ENCODE results near the gene FBXL19. TPM values are rescaled to one million over a fixed set of nuclear protein-coding genes. Genes with fewer than 3 reads are reported as not detected.
A peak's percentile ranks its signal among the peaks of the same experiment; 100 is the strongest.

FBXL19 gene
- total and polyA plus RNA-seq, 9 of the 15 experiments (the other 6 are each of a cell fraction or from before 2014, with no cell fraction given), result 0.13 to 48.0 (median 13.5) TPM; not detected in 1

GRCh38 chr16:30921459-30921747 is 2.0 kb upstream of the FBXL19 start (continued):
- TF ChIP-seq TSHZ1 (CRISPR knock-in tag; IDR thresholded peaks at IDR 0.05), result no peak

GRCh38 chr16:30921748-30922419 is 1.5 kb upstream of the FBXL19 start:
- Histone ChIP-seq H3K9me3 (replicated peaks; ENCODE audit: control insufficient read depth, insufficient read depth, low read depth, low read length) (no peaks in the 10 kb centered on the region), H3K4me2 (ENCODE audit: insufficient read depth, low read length) (peak overlapping the region; percentile 92), H2AFZ (ENCODE audit: low read depth, low read length) (peak overlapping the region; percentile 89), H3K36me3 (ENCODE audit: control insufficient read depth, insufficient read depth, low read length) (peaks cover 18% of the 10 kb centered on the region; the same call in 2 of the 3 replicates), H3K9me1 (ENCODE audit: control insufficient read depth, insufficient read depth, low read length) (no peaks in the 10 kb centered on the region), H3K4me1 (replicated peaks in 1 of 2; ENCODE audit: control insufficient read depth in 2 of 2, insufficient read depth in 2 of 2, low read length in 2 of 2) (peaks cover 3 to 38% of the 10 kb centered on the region in 2 experiments; a peak in 4 of 5 replicates), H4K20me1 (replicated peaks; ENCODE audit: control insufficient read depth, insufficient read depth, low read length) (peaks cover 3% of the 10 kb centered on the region; the same call in 1 of the 2 replicates), H3K9ac (ENCODE audit: insufficient read depth in 1 of 2, low read depth in 2 of 2, low read length in 2 of 2) (peak overlapping the region; percentile 58 to 77), H3K4me3 (peak overlapping the region; percentile 85), H3K27ac (ENCODE audit: extremely low read depth, low read depth, low read length) (peak overlapping the region; percentile 63), H3K79me2 (ENCODE audit: control insufficient read depth, insufficient read depth, low read length) (peaks cover 17% of the 10 kb centered on the region), H3K27me3 (ENCODE audit: control insufficient read depth in 2 of 2, insufficient read depth in 2 of 2, low read length in 2 of 2) (no peaks in the 10 kb centered on the region; a peak in 1 of 5 replicates)
- ATAC-seq (peak; percentile 45), FAIRE-seq (no peak), DNase-seq (ENCODE audit: extremely low read depth in 1 of 4, low spot score in 3 of 4) (peak; percentile 87 to 92 (median 88))
- WGBS (ENCODE audit: insufficient coverage, low coverage, missing lambda C conversion rate), result under 1% methylated on average over 37 of the region's 37 CpGs
- intact Hi-C loops (cut with micrococcal nuclease) (loop anchor here (1.0 to 5.0 kb wide), 7 partner anchors 28 to 265 kb away; partner anchors contain the start of genes BCL7C, CFAP119, FBRS and RNF40), in situ Hi-C loops (cut with MboI) (loop anchor here (5.0 kb wide), 1 partner anchor 75 kb away; no protein-coding TSS in a partner anchor)
- BruUV-seq (replicated peaks), result no TSS peak
- POLR2A ChIA-PET, result interaction anchor here (0.7 to 1.0 kb wide), 4 partner anchors 9 to 312 kb away, joined by 3 to 5 read pairs (median 3); partner anchors contain the start of gene ZNF689
- CTCF ChIA-PET (ENCODE audit: low intra/inter-chr PET ratio), result interaction anchor here (0.8 to 1.9 kb wide), 4 partner anchors 24 to 263 kb away, joined by 3 to 20 read pairs (median 4); no protein-coding TSS in a partner anchor
- no peak for TF ChIP-seq U2AF2 (optimal IDR thresholded peaks at IDR 0.05; ENCODE audit: low read depth, low read length)
- 0 out of 4 replicates have a peak, but pooled peaks of 1 of the 2 experiments have one; percentile 9 for TF ChIP-seq ARNT (IDR thresholded peaks at IDR 0.05)
- no peak for TF ChIP-seq ZBTB5 (IDR thresholded peaks at IDR 0.05)
- TF ChIP-seq POLR3A (IDR thresholded peaks at IDR 0.05; ENCODE audit: borderline replicate concordance, extremely low read depth, insufficient read depth, insufficient read length), result no peak
- TF ChIP-seq PML (IDR thresholded peaks at IDR 0.05; ENCODE audit: low read length), result no peak; the same call in 1 of the 2 replicates
- TF ChIP-seq NONO (IDR thresholded peaks at IDR 0.05; ENCODE audit: low read depth in 2 of 2, low read length in 1 of 2), result no peak
- TF ChIP-seq ZBTB7A (IDR thresholded peaks at IDR 0.05; ENCODE audit: borderline replicate concordance, control insufficient read depth, low read depth, low read length), result peak; percentile 99
- TF ChIP-seq NFYB (IDR thresholded peaks at IDR 0.05; ENCODE audit: extremely low read depth, insufficient read length), result no peak
- no peak for TF ChIP-seq ZNF668 (CRISPR knock-in tag; IDR thresholded peaks at IDR 0.05)
- peak; percentile 13; the same call in 1 of the 2 replicates for TF ChIP-seq MYC (IDR thresholded peaks at IDR 0.05; ENCODE audit: low read depth, low read length)
- no peak for TF ChIP-seq MYC (CRISPR knock-in tag; IDR thresholded peaks at IDR 0.05; ENCODE audit: borderline replicate concordance, low read depth)
- TF ChIP-seq SIRT6 (IDR thresholded peaks at IDR 0.05; ENCODE audit: low read depth, low read length), result no peak
- no peak; the same call in 1 of the 2 replicates for TF ChIP-seq ZNF431 (CRISPR knock-in tag; IDR thresholded peaks at IDR 0.05)

All from K562 (cell line).